Ramos (cell line): ENCODE data around the gene CARHSP1.
"Not testable (repeated sequence)": the region's sequence is repeated elsewhere in the genome, so short reads cannot be mapped to it uniquely, and the experiment has no call there.

Experiments used
- in situ Hi-C: fragments of 300-500 bp; cut with MboI; formaldehyde crosslinking; loops from one replicate; pipeline ENCODE4 v1.14.3; 2022; ENCODE audit warnings: low sequenced_read_pairs; ENCODE audit not compliant: unreplicated experiment

CARHSP1 gene

GRCh38 chr16:8868416-8869211 lies at the start of gene CARHSP1:
TSS of gene CARHSP1 (minus strand) at chr16:8869006. CDS start at chr16:8859328, 9,678 bp downstream.
- in situ Hi-C loops = no loop called here

GRCh38 chr16:8917336-8917735 lies 48.5 kb upstream of the CARHSP1 start:
- in situ Hi-C loops = not testable (repeated sequence)

GRCh38 chr16:8916541-8917225 lies 47.9 kb upstream of the CARHSP1 start:
- in situ Hi-C loops = no loop called here

- in situ Hi-C loops = no loop called here
Measured at GRCh38 chr16:8915722-8916301, 47.0 kb upstream of the CARHSP1 start.

- in situ Hi-C loops = no loop called here
Measured at GRCh38 chr16:8914098-8914497, 45.3 kb upstream of the CARHSP1 start.

- in situ Hi-C loops = no loop called here
Measured at GRCh38 chr16:8912793-8913192, 44.0 kb upstream of the CARHSP1 start.

- in situ Hi-C loops = no loop called here
Measured at GRCh38 chr16:8910811-8911210, 42.0 kb upstream of the CARHSP1 start.

- in situ Hi-C loops = no loop called here
Measured at GRCh38 chr16:8908810-8909468, 40.1 kb upstream of the CARHSP1 start.

- in situ Hi-C loops = no loop called here
Measured at GRCh38 chr16:8907096-8907495, 38.3 kb upstream of the CARHSP1 start.

GRCh38 chr16:8905795-8906591 lies 37.2 kb upstream of the CARHSP1 start:
- in situ Hi-C loops = no loop called here

GRCh38 chr16:8905168-8905762 lies 36.5 kb upstream of the CARHSP1 start:
- in situ Hi-C loops = no loop called here

- in situ Hi-C loops = no loop called here
Measured at GRCh38 chr16:8904018-8904430, 35.2 kb upstream of the CARHSP1 start.

GRCh38 chr16:8903004-8903403 lies 34.2 kb upstream of the CARHSP1 start:
- in situ Hi-C loops = no loop called here

- in situ Hi-C loops = no loop called here
Measured at GRCh38 chr16:8901320-8901861, 32.6 kb upstream of the CARHSP1 start.

- in situ Hi-C loops = no loop called here
Measured at GRCh38 chr16:8900343-8900742, 31.5 kb upstream of the CARHSP1 start.

GRCh38 chr16:8899709-8900317 lies 31.0 kb upstream of the CARHSP1 start:
- in situ Hi-C loops = no loop called here

- in situ Hi-C loops = no loop called here
Measured at GRCh38 chr16:8898660-8899318, 30.0 kb upstream of the CARHSP1 start.

GRCh38 chr16:8894736-8895334 lies 26.0 kb upstream of the CARHSP1 start:
- in situ Hi-C loops = no loop called here
